ENCODE measurements around the gene NOL9. TPM values are rescaled to one million over a fixed set of nuclear protein-coding genes. Genes with fewer than 3 reads are reported as not detected.

The NOL9 gene
- total and polyA plus RNA-seq, 9 of the 15 experiments (the other 6 are each of a cell fraction or from before 2014, with no cell fraction given), result 5.6 to 76.5 (median 47.3) TPM

GRCh38 chr1:6526316-6526715 lies 28.0 kb downstream of the NOL9 start:
- ChIA-PET POLR2A (interaction anchor here (1.0 kb wide), 2 partner anchors 13 to 16 kb away, joined by 3 read pairs; no protein-coding TSS in a partner anchor), CTCF (ENCODE audit: low intra/inter-chr PET ratio) (no interaction called here)
- no peaks in the 10 kb centered on the region for H3K4me1 ChIP-seq (replicated peaks in 1 of 2; ENCODE audit: control insufficient read depth in 2 of 2, insufficient read depth in 2 of 2, low read length in 2 of 2)

GRCh38 chr1:6523566-6523965 lies 30.7 kb downstream of the NOL9 start:
- FAIRE-seq (peak; percentile 84), DNase-seq (ENCODE audit: extremely low read depth in 1 of 4, low spot score in 3 of 4) (peak; percentile 75 to 83 (median 79)), ATAC-seq (peak; percentile 88)
- peaks cover 59% of the 10 kb centered on the region for H3K36me3 ChIP-seq (ENCODE audit: control insufficient read depth, insufficient read depth, low read length)
- H3K9ac ChIP-seq (ENCODE audit: insufficient read depth in 1 of 2, low read depth in 2 of 2, low read length in 2 of 2), result no peak overlapping the region
- H4K20me1 ChIP-seq (replicated peaks; ENCODE audit: control insufficient read depth, insufficient read depth, low read length), result peaks cover 19% of the 10 kb centered on the region
- no peak overlapping the region for H3K4me3 ChIP-seq
- ChIA-PET POLR2A (interaction anchor here (0.6 to 6.5 kb wide), 8 partner anchors 11 to 220 kb away, joined by 3 to 57 read pairs (median 4); no protein-coding TSS in a partner anchor), CTCF (ENCODE audit: low intra/inter-chr PET ratio) (interaction anchor here (3.1 kb wide), 1 partner anchor 37 kb away, joined by 17 read pairs; no protein-coding TSS in a partner anchor)
- no peaks in the 10 kb centered on the region for H3K79me2 ChIP-seq (ENCODE audit: control insufficient read depth, insufficient read depth, low read length)
- H3K27me3 ChIP-seq (ENCODE audit: control insufficient read depth in 2 of 2, insufficient read depth in 2 of 2, low read length in 2 of 2), result no peaks in the 10 kb centered on the region
- no peak overlapping the region for H3K27ac ChIP-seq (ENCODE audit: extremely low read depth, low read depth, low read length)
- intact Hi-C loops (cut with micrococcal nuclease), result loop anchor here (1.0 kb wide), 1 partner anchor 37 kb away; no protein-coding TSS in a partner anchor
- no TSS peak for BruUV-seq (replicated peaks)
- H3K4me2 ChIP-seq (ENCODE audit: insufficient read depth, low read length), result no peak overlapping the region
- WGBS (ENCODE audit: insufficient coverage, low coverage, missing lambda C conversion rate), result 39% methylated on average over 6 of the region's 6 CpGs
- peaks cover 0 to 7% of the 10 kb centered on the region in 2 experiments; a peak in 2 of 5 replicates for H3K4me1 ChIP-seq (replicated peaks in 1 of 2; ENCODE audit: control insufficient read depth in 2 of 2, insufficient read depth in 2 of 2, low read length in 2 of 2)
- no peaks in the 10 kb centered on the region for H3K9me1 ChIP-seq (ENCODE audit: control insufficient read depth, insufficient read depth, low read length)
- no peaks in the 10 kb centered on the region for H3K9me3 ChIP-seq (replicated peaks; ENCODE audit: control insufficient read depth, insufficient read depth, low read depth, low read length)
- in situ Hi-C loops (cut with MboI), result no loop called here
- H2AFZ ChIP-seq (ENCODE audit: low read depth, low read length), result no peak overlapping the region
- peak; percentile 82; the same call in 1 of the 2 replicates for TF ChIP-seq ZZZ3 (IDR thresholded peaks at IDR 0.05)
- TF ChIP-seq CCNT2 (IDR thresholded peaks at IDR 0.05; ENCODE audit: borderline replicate concordance, extremely low read depth, insufficient read length, low read depth, low read length), result no peak
- 0 out of 2 replicates have a peak, but pooled peaks have one; percentile 36 for TF ChIP-seq JUND (IDR thresholded peaks at IDR 0.05; ENCODE audit: borderline replicate concordance, low read depth, low read length)
- TF ChIP-seq JUND (tag; IDR thresholded peaks at IDR 0.05; ENCODE audit: borderline replicate concordance, low read depth, low read length), result no peak
- peak; percentile 31; the same call in 1 of the 2 replicates for TF ChIP-seq REST (IDR thresholded peaks at IDR 0.05; ENCODE audit: borderline replicate concordance)
- TF ChIP-seq REST (CRISPR knock-in tag; IDR thresholded peaks at IDR 0.05; ENCODE audit: low read depth), result no peak

More at GRCh38 chr1:6526316-6526715, 28.0 kb downstream of the NOL9 start:
- Histone ChIP-seq H3K4me2 (ENCODE audit: insufficient read depth, low read length) (no peak overlapping the region), H3K4me3 (no peak overlapping the region), H3K36me3 (ENCODE audit: control insufficient read depth, insufficient read depth, low read length) (peaks cover 75% of the 10 kb centered on the region), H3K9me3 (replicated peaks; ENCODE audit: control insufficient read depth, insufficient read depth, low read depth, low read length) (no peaks in the 10 kb centered on the region), H3K9me1 (ENCODE audit: control insufficient read depth, insufficient read depth, low read length) (no peaks in the 10 kb centered on the region), H3K9ac (ENCODE audit: insufficient read depth in 1 of 2, low read depth in 2 of 2, low read length in 2 of 2) (peak overlapping the region in 1 of 2 experiments; percentile 41; a peak in 2 of 4 replicates), H3K27me3 (ENCODE audit: control insufficient read depth in 2 of 2, insufficient read depth in 2 of 2, low read length in 2 of 2) (no peaks in the 10 kb centered on the region), H3K27ac (ENCODE audit: extremely low read depth, low read depth, low read length) (no peak overlapping the region), H2AFZ (ENCODE audit: low read depth, low read length) (no peak overlapping the region), H4K20me1 (replicated peaks; ENCODE audit: control insufficient read depth, insufficient read depth, low read length) (peaks cover 19% of the 10 kb centered on the region), H3K79me2 (ENCODE audit: control insufficient read depth, insufficient read depth, low read length) (no peaks in the 10 kb centered on the region)
- no peak for DNase-seq (ENCODE audit: extremely low read depth in 1 of 4, low spot score in 3 of 4)
- no peak for ATAC-seq
- WGBS (ENCODE audit: insufficient coverage, low coverage, missing lambda C conversion rate), result 78% methylated on average over 10 of the region's 11 CpGs
- intact Hi-C loops (cut with micrococcal nuclease), result no loop called here
- in situ Hi-C loops (cut with MboI), result no loop called here
- no peak for TF ChIP-seq PTRF (tag; IDR thresholded peaks at IDR 0.05)
- no peak for TF ChIP-seq ZNF239 (CRISPR knock-in tag; IDR thresholded peaks at IDR 0.05)
- no peak for TF ChIP-seq POLR2B (IDR thresholded peaks at IDR 0.05; ENCODE audit: low read depth, partially characterized antibody)
- no TSS peak for BruUV-seq (replicated peaks)
- no peak for FAIRE-seq
